GM23248 (cell line): ENCODE data around the gene SPEM2. TPM values are rescaled to one million over a fixed set of nuclear protein-coding genes. Genes with fewer than 3 reads are reported as not detected.

Experiments used
- DNase-seq: peaks from one replicate; pipeline ENCODE4 v3.0.0-alpha.2; 2015
- H2AFZ ChIP-seq: fragments of 200-600 bp; sonication (generic); 2 replicates; pipeline ENCODE4 v1.6.1; 2016; ENCODE audit warnings: antibody characterized with exemption
- H3F3A ChIP-seq: fragments of 200-600 bp; sonication (generic); 2 replicates; pipeline ENCODE4 v1.6.1; 2016; ENCODE audit warnings: mild to moderate bottlenecking, antibody characterized with exemption, mixed run types; ENCODE audit not compliant: insufficient read depth
- H3K27ac ChIP-seq: fragments of 200-600 bp; sonication (generic); 2 replicates; pipeline ENCODE4 v1.5.1; 2016; ENCODE audit warnings: mild to moderate bottlenecking
- H3K27me3 ChIP-seq: fragments of 200-600 bp; sonication (generic); replicated peaks from 2 replicates; pipeline ENCODE4 v1.6.1; 2016; ENCODE audit warnings: mild to moderate bottlenecking; ENCODE audit not compliant: insufficient read depth
- H3K36me3 ChIP-seq: fragments of 200-600 bp; sonication (generic); 2 replicates; pipeline ENCODE4 v1.6.1; 2016; ENCODE audit warnings: low read depth, mild to moderate bottlenecking
- H3K4me1 ChIP-seq: fragments of 200-600 bp; sonication (generic); 2 replicates; pipeline ENCODE4 v1.6.1; 2016; ENCODE audit warnings: mild to moderate bottlenecking; ENCODE audit not compliant: insufficient read depth
- H3K4me2 ChIP-seq: fragments of 200-600 bp; sonication (generic); one replicate; pipeline ENCODE4 v1.6.1; 2016; ENCODE audit warnings: mild to moderate bottlenecking; ENCODE audit not compliant: unreplicated experiment
- H3K4me3 ChIP-seq: fragments of 200-600 bp; sonication (generic); 2 replicates; pipeline ENCODE4 v1.5.1; 2016; ENCODE audit warnings: mild to moderate bottlenecking
- H3K79me2 ChIP-seq: fragments of 200-600 bp; sonication (generic); 2 replicates; pipeline ENCODE4 v1.6.1; 2016; ENCODE audit warnings: mild to moderate bottlenecking; ENCODE audit not compliant: insufficient read depth
- H3K9ac ChIP-seq: fragments of 200-600 bp; sonication (generic); 2 replicates; pipeline ENCODE4 v1.6.1; 2016; ENCODE audit warnings: mild to moderate bottlenecking
- H3K9me2 ChIP-seq: fragments of 200-600 bp; sonication (generic); 2 replicates; pipeline ENCODE4 v1.6.1; 2016; ENCODE audit warnings: mixed run types, mild to moderate bottlenecking, moderate library complexity; ENCODE audit not compliant: insufficient read depth
- H3K9me3 ChIP-seq: fragments of 200-600 bp; sonication (generic); one replicate; pipeline ENCODE4 v1.6.1; 2017; ENCODE audit warnings: low read depth
- H4K20me1 ChIP-seq: fragments of 200-600 bp; sonication (generic); 2 replicates; pipeline ENCODE4 v1.6.0; 2016; ENCODE audit not compliant: insufficient read depth
- EZH2 ChIP-seq: fragments of 200-600 bp; sonication (generic); IDR thresholded peaks from 2 replicates; pipeline ENCODE4 v1.6.1; 2018; ENCODE audit warnings: antibody characterized with exemption, mild to moderate bottlenecking; ENCODE audit not compliant: insufficient read depth, poor library complexity, severe bottlenecking
- EZH2phosphoT487 ChIP-seq: fragments of 200-600 bp; sonication (generic); IDR thresholded peaks from 2 replicates; pipeline ENCODE4 v1.6.1; 2018; ENCODE audit warnings: antibody characterized with exemption, moderate library complexity, mild to moderate bottlenecking, low read depth; ENCODE audit not compliant: insufficient read depth
- WGBS, 2 experiments: methylation state at CpG; one replicate each; pipeline ENCODE4 v1.1.6; 2015 to 2017; ENCODE audit warnings: low lambda C conversion rate in 2 of 2, low coverage in 1 of 2; ENCODE audit errors: missing lambda C conversion rate in 2 of 2; 5-methylcytosine and 5-hydroxymethylcytosine counted together
- in situ Hi-C: fragments of 300-500 bp; cut with MboI; formaldehyde crosslinking; loops from 2 replicates; pipeline ENCODE4 v1.15.0; 2020
- polyA plus RNA-seq: library from polyadenylated mRNA; unstranded; fragments of >200 nt; fragmentation: Nextera tagmentation; extraction: Ambion mirVana; gene quantifications from 2 replicates; pipeline ENCODE4 v1.2.1, GENCODE V29; 2016
- total RNA-seq: library from RNA; depleted of rRNA; stranded (reverse); fragments of >200 nt; shearing (Covaris generic); gene quantifications from 2 replicates; pipeline ENCODE4 v1.2.3, GENCODE V29; 2014

The SPEM2 gene
- total and polyA plus RNA-seq, 2 experiments from 2014 or later = not detected

- no peak overlapping the region for H2AFZ ChIP-seq
- no peaks in the 10 kb centered on the region for H3K9me2 ChIP-seq
- WGBS, 2 experiments = 77 to 82% methylated on average over 10 of the region's 10 CpGs
- H3F3A ChIP-seq = no peaks in the 10 kb centered on the region
- peaks cover 6% of the 10 kb centered on the region for H3K4me1 ChIP-seq
- H3K9ac ChIP-seq = no peak overlapping the region
- no peaks in the 10 kb centered on the region for H3K79me2 ChIP-seq
- in situ Hi-C loops = no loop called here
- DNase-seq = no peak
- no peak overlapping the region for H3K4me3 ChIP-seq
- TF ChIP-seq EZH2 (no peak), EZH2phosphoT487 (no peak)
- no peaks in the 10 kb centered on the region for H4K20me1 ChIP-seq
- H3K27me3 ChIP-seq = no peaks in the 10 kb centered on the region
- no peak overlapping the region for H3K4me2 ChIP-seq
- H3K27ac ChIP-seq = no peak overlapping the region
- no peaks in the 10 kb centered on the region for H3K9me3 ChIP-seq
- H3K36me3 ChIP-seq = no peaks in the 10 kb centered on the region
Observed at GRCh38 chr17:7382901-7383300, 42.5 kb upstream of the SPEM2 start.

GRCh38 chr17:7383371-7383741 lies 42.1 kb upstream of the SPEM2 start:
- in situ Hi-C loops = no loop called here
- H3K9ac ChIP-seq = no peak overlapping the region
- H4K20me1 ChIP-seq = no peaks in the 10 kb centered on the region
- peaks cover under 1% of the 10 kb centered on the region; the same call in 1 of the 2 replicates for H3K36me3 ChIP-seq
- no peaks in the 10 kb centered on the region for H3K79me2 ChIP-seq
- DNase-seq = no peak
- H3K4me1 ChIP-seq = peaks cover 6% of the 10 kb centered on the region
- WGBS, 2 experiments = 66 to 72% methylated on average over 11 of the region's 11 CpGs
- H3K4me2 ChIP-seq = no peak overlapping the region
- H2AFZ ChIP-seq = no peak overlapping the region
- no peaks in the 10 kb centered on the region for H3K9me3 ChIP-seq
- H3K9me2 ChIP-seq = no peaks in the 10 kb centered on the region
- H3K4me3 ChIP-seq = no peak overlapping the region
- TF ChIP-seq EZH2 = no peak
- no peak for TF ChIP-seq EZH2phosphoT487
- no peaks in the 10 kb centered on the region for H3F3A ChIP-seq
- H3K27me3 ChIP-seq = no peaks in the 10 kb centered on the region
- H3K27ac ChIP-seq = no peak overlapping the region

- Histone ChIP-seq H3K9me3 (no peaks in the 10 kb centered on the region), H3F3A (no peaks in the 10 kb centered on the region), H3K79me2 (no peaks in the 10 kb centered on the region), H2AFZ (no peak overlapping the region), H3K27me3 (no peaks in the 10 kb centered on the region), H3K9me2 (no peaks in the 10 kb centered on the region), H3K4me3 (no peak overlapping the region), H3K9ac (no peak overlapping the region), H3K27ac (no peak overlapping the region), H3K4me1 (peaks cover 6% of the 10 kb centered on the region), H4K20me1 (no peaks in the 10 kb centered on the region), H3K4me2 (no peak overlapping the region), H3K36me3 (peaks cover 4% of the 10 kb centered on the region; the same call in 1 of the 2 replicates)
- 29 to 32% methylated on average over 55 to 65 of the region's 65 CpGs for WGBS, 2 experiments
- in situ Hi-C loops = no loop called here
- no peak for TF ChIP-seq EZH2
- TF ChIP-seq EZH2phosphoT487 = no peak
- peak; percentile 32 for DNase-seq
Observed at GRCh38 chr17:7383742-7384488, 41.5 kb upstream of the SPEM2 start.

GRCh38 chr17:7384489-7385081 lies 40.8 kb upstream of the SPEM2 start:
- Histone ChIP-seq H3K27me3 (no peaks in the 10 kb centered on the region), H3F3A (no peaks in the 10 kb centered on the region), H3K4me2 (no peak overlapping the region), H4K20me1 (no peaks in the 10 kb centered on the region), H3K9me2 (no peaks in the 10 kb centered on the region), H3K4me3 (no peak overlapping the region), H3K27ac (no peak overlapping the region), H3K79me2 (no peaks in the 10 kb centered on the region), H3K9me3 (no peaks in the 10 kb centered on the region), H3K9ac (no peak overlapping the region), H3K4me1 (peaks cover 6% of the 10 kb centered on the region), H2AFZ (no peak overlapping the region), H3K36me3 (peaks cover 4% of the 10 kb centered on the region; the same call in 1 of the 2 replicates)
- in situ Hi-C loops = no loop called here
- TF ChIP-seq EZH2phosphoT487 (no peak), EZH2 (no peak)
- no peak for DNase-seq
- WGBS, 2 experiments = 82 to 87% methylated on average over 23 of the region's 23 CpGs
